Breast epithelium (tissue), 4 donors: ENCODE results near the gene PDE6C. TPM values are rescaled to one million over a fixed set of nuclear protein-coding genes. Genes with fewer than 3 reads are reported as not detected.

Experiments
- DNase-seq, 2 donors: peaks; one replicate each; pipeline ENCODE4 v3.0.0-alpha.2; 2019; ENCODE audit warnings: low spot score in 2 of 2
- H3K27ac ChIP-seq, 2 donors: fragments of 200-600 bp; sonication (generic) in 1 of 2; one replicate each; pipeline ENCODE4 v1.5.1; 2016 to 2019; ENCODE audit warnings: mild to moderate bottlenecking in 1 of 2
- H3K27me3 ChIP-seq, 2 donors: fragments of 200-600 bp; sonication (generic) in 1 of 2; one replicate each; pipeline versions ENCODE4 v1.5.1 to v1.6.0; 2017 to 2019; ENCODE audit warnings: control low read depth in 1 of 2, mild to moderate bottlenecking in 1 of 2
- H3K36me3 ChIP-seq: fragments of 200-600 bp; one replicate; pipeline ENCODE4 v1.5.1; 2019
- H3K4me1 ChIP-seq, 2 donors: fragments of 200-600 bp; sonication (generic); one replicate each; pipeline ENCODE4 v1.5.1; 2016 to 2019; ENCODE audit warnings: control low read depth in 1 of 2
- H3K4me3 ChIP-seq, 3 donors: fragments of 200-600 bp; sonication (generic); 1 replicate in 2 of 3; 2 replicates in 1 of 3; pipeline ENCODE4 v1.5.1; 2016 to 2019; ENCODE audit warnings: mild to moderate bottlenecking in 3 of 3, moderate library complexity in 2 of 3
- H3K9me3 ChIP-seq, 2 donors: fragments of 200-600 bp; sonication (generic) in 1 of 2; one replicate each; pipeline ENCODE4 v1.5.1; 2016 to 2019; ENCODE audit warnings: control low read depth in 1 of 2
- CTCF ChIP-seq, 3 donors: fragments of 450-650 bp; IDR thresholded peaks; one replicate each; pipeline ENCODE4 v1.5.1; 2016 to 2017; ENCODE audit warnings: antibody characterized with exemption in 3 of 3, mild to moderate bottlenecking in 3 of 3, moderate library complexity in 3 of 3
- POLR2A ChIP-seq: fragments of 450-650 bp; IDR thresholded peaks from one replicate; pipeline ENCODE4 v1.6.1; 2016; ENCODE audit warnings: antibody characterized with exemption, mild to moderate bottlenecking, moderate library complexity
- POLR2AphosphoS5 ChIP-seq, 3 donors: sonication (generic); formaldehyde crosslinking; IDR thresholded peaks; one replicate each; pipeline ENCODE4 v1.6.1; 2017; ENCODE audit warnings: antibody characterized with exemption in 3 of 3
- intact Hi-C: fragments of 100-400 bp; cut with DNase I; formaldehyde crosslinking; loops from one replicate; pipeline ENCODE4 v1.15.1; 2023; ENCODE audit warnings: low total_unique reads
- total RNA-seq, 3 donors: library from RNA; depleted of rRNA; stranded (reverse); fragments of >200 nt; gene quantifications; one replicate each; pipeline ENCODE4 v1.1.0, GENCODE V29; 2016

PDE6C gene
- total RNA-seq, 3 donors from 2014 or later, result not detected

DNA sequence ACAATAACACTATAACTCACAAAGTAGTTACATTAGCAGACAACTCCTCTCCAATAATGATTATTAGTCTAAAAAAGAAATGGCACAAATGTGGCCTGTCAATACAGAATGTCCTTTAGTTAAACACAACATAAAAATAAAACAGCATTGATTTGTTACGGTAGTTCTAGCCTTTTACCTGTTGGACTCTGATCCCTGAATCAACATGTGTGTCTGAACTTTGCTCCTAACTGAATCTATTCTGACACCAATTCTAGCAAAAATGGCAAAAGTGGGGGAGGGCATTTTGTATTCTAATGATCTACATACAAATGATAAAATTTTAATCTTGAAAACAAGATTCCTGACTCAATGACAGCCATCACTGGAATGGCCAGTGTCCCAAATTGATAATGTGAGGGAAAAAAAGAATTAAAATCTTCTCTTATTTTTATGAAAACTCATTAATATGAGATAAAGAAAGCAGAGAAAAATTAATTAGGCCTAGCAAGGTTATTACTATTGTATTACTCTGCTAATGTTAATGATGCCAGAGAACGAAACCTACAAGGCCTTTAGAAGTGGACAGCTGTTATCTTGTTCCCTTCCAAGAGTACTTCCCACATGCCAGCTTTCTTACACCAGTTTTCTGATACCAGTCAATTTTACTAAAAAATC, 59.8 kb downstream of the PDE6C start:
- TF ChIP-seq POLR2A, result no peak
- no peak for TF ChIP-seq CTCF (IDR thresholded peaks at IDR 0.05)
- TF ChIP-seq POLR2AphosphoS5 (IDR thresholded peaks at IDR 0.05), result no peak
- Histone ChIP-seq H3K9me3 (no peaks in the 10 kb centered on the region), H3K4me1 (no peaks in the 10 kb centered on the region), H3K27ac (no peak overlapping the region), H3K27me3 (no peaks in the 10 kb centered on the region), H3K36me3 (no peaks in the 10 kb centered on the region), H3K4me3 (no peak overlapping the region)
- no peak for DNase-seq
- intact Hi-C loops, result no loop called here

DNA sequence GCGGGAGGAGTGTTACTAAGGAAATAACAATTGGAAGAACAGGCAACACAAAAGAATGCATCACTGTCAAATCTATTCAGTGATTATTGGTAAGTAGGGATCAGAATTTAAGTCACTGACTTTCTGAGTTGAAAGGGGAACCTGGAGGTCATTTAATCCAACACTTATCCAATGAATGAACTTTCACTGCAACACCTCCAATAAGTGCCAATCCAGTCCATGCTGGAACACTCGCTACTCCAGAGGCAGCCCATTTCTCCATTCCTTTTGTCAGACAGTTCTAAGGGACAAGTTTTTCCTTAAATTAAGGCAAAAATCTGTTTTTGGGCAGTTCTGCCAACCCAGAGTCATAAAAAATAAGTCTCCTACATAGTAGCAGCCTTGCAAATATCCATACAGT, 60.6 kb downstream of the PDE6C start:
- Histone ChIP-seq H3K4me1 (no peaks in the 10 kb centered on the region), H3K27ac (no peak overlapping the region), H3K36me3 (no peaks in the 10 kb centered on the region), H3K9me3 (no peaks in the 10 kb centered on the region), H3K4me3 (no peak overlapping the region), H3K27me3 (no peaks in the 10 kb centered on the region)
- no peak for TF ChIP-seq CTCF (IDR thresholded peaks at IDR 0.05)
- TF ChIP-seq POLR2A, result no peak
- no peak for TF ChIP-seq POLR2AphosphoS5 (IDR thresholded peaks at IDR 0.05)
- no peak for DNase-seq
- intact Hi-C loops, result no loop called here

GRCh38 chr10:93673791-93674190, 61.5 kb downstream of the PDE6C start:
- no peaks in the 10 kb centered on the region for H3K27me3 ChIP-seq
- no peak overlapping the region for H3K27ac ChIP-seq
- DNase-seq, result no peak
- H3K4me3 ChIP-seq, result no peak overlapping the region
- no peaks in the 10 kb centered on the region for H3K36me3 ChIP-seq
- H3K4me1 ChIP-seq, result no peaks in the 10 kb centered on the region
- intact Hi-C loops, result no loop called here
- H3K9me3 ChIP-seq, result no peaks in the 10 kb centered on the region
- no peak for TF ChIP-seq POLR2A
- TF ChIP-seq CTCF (IDR thresholded peaks at IDR 0.05), result no peak
- no peak for TF ChIP-seq POLR2AphosphoS5 (IDR thresholded peaks at IDR 0.05)

DNA sequence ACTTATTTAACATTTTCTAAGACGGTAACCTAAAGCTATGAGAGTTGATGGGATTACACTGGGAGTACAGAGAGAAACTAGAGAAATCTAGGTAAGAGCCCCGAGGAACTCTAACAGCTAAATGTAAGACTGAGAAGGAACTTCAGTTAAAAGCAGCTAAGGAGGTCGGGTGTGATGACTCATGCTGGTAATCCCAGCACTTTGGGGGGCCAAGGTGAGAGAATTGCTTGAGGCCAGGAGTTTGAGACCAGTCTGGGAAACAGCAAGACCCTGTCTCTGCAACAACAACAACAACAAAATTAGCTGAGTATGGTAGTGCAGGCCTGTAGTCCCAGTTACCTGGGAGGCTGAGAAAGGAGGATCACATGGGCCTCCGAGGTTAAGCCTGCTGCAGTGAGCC, 66.0 kb downstream of the PDE6C start:
- Histone ChIP-seq H3K4me3 (no peak overlapping the region), H3K9me3 (no peaks in the 10 kb centered on the region), H3K27me3 (no peaks in the 10 kb centered on the region), H3K27ac (no peak overlapping the region), H3K36me3 (no peaks in the 10 kb centered on the region), H3K4me1 (no peaks in the 10 kb centered on the region)
- intact Hi-C loops, result no loop called here
- no peak for DNase-seq
- TF ChIP-seq POLR2A (no peak), CTCF (IDR thresholded peaks at IDR 0.05) (no peak), POLR2AphosphoS5 (IDR thresholded peaks at IDR 0.05) (no peak)

DNA sequence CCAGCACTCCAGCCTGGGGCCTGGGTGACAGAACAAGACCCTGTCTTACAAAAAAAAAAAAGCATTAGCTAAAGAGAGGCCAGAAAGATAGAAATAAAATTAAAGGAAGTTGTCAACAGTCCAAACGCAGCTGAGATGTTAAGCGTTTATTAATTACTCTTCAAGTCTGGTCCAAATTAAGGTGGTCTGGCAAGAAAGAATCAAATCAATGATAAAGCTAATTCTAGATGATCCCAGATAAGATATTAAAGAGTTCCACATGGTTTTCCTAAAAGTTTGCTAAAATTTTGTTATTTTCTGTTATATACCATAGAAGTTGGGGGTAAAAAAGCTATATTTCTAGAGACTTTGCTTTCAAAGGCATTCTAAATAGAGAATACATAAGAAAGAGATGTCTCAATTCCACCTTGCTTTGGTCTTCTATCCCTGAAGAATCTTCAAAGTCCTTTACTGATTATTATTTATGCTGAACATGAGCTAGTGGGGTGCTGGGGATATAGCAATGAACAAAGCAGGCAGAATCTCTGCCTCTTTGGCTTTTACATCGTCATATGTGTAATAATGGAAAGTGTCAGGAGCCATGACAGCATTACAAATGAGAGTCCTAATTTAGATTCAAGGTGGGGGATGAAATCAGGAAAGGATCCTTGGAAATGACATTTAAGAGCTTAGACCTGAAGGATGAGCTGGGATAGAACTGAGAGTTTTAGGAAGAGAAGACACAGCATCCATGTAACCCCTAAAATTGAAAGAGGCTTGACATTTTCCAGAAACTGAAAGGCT, 66.7 kb downstream of the PDE6C start:
- no peak for DNase-seq
- Histone ChIP-seq H3K27ac (no peak overlapping the region), H3K9me3 (no peaks in the 10 kb centered on the region), H3K27me3 (no peaks in the 10 kb centered on the region), H3K36me3 (no peaks in the 10 kb centered on the region), H3K4me3 (no peak overlapping the region), H3K4me1 (no peaks in the 10 kb centered on the region)
- intact Hi-C loops, result no loop called here
- TF ChIP-seq POLR2A, result no peak
- no peak for TF ChIP-seq CTCF (IDR thresholded peaks at IDR 0.05)
- TF ChIP-seq POLR2AphosphoS5 (IDR thresholded peaks at IDR 0.05), result no peak
